Stimulated activated CD4-positive, alpha-beta T cell treated with anti-CD3 and anti-CD28 coated beads, TNF-alpha, amount 100 ng/mL, for 48 hours (primary cell): ENCODE measurements around the gene IMMP1L.

Source experiments
- DNase-seq, 3 donors: peaks; one replicate each; pipeline ENCODE4 v3.0.0-alpha.2; 2020; ENCODE audit warnings: low read depth in 3 of 3

IMMP1L gene

DNA sequence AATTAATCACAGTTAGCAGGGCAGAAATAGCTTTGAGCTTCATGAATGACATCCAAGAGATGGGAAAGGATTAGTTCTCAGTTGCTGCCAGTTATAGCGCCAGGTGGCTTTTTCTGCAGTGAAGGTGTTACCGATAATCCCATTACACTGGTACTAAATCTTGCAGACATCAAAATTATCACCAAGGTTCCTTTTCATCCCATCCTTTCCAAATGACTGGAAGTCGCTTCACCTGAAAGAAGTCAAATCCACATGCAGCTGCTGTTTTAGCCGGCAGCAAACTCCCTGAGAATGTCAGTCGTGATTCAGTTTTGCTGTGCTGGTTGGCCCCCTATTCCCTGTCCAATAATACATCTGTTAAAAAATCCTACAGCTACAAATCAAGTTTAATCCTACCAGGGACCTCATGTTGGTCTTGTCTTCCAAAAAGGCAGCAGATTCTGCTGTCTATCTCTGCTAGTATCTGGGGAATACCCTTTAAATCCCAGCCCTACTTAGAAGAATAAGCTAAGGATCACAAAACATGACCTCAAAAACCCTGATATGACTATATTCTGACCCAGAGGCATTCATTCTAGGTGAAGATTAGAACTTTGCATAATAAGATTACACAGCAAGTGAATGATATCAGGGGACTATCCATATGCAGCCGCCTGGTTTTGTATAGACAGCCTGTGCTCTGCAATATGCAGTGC lies 31.7 kb downstream of the IMMP1L start:
- no peak for DNase-seq

DNA sequence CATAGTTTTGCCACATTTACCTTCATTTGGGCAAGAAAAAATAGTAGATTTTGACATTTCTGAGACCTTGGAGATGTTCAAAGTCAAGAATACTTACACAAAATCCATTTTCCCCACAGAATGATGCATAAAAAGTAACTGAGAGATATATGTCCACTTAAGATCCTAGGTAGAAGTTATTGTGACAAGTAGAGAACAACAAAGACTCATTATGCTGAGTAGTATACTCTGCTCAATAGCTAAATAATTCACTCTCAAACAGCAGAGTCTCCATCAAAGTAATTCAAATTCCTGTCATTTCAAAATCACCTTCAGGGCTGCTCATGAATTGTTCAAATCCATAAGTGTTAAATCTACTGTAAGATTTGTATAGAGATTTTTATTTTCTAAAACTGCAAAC lies 35.3 kb downstream of the IMMP1L start:
- DNase-seq = no peak

- DNase-seq = no peak
Measured at GRCh38 chr11:31464436-31464835, 45.0 kb downstream of the IMMP1L start.

DNA sequence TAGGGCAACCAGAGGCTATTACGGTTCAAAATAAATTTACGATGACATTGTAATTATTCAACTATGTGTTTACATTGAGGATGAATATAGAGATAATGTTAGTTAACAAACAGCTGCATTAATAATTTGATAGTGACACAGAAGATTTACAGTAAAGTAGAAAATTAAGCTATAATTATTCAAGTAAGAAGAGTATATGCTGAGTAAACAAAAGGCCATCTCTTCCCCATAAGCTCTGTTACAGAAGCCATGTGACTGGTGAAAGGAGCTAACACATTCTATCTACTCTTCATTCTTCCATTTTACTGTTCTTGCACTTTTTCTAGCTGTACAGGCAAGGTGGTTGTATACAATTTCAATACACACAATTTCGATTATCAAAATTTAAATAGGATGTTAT lies 54.2 kb downstream of the IMMP1L start:
- no peak for DNase-seq

DNA sequence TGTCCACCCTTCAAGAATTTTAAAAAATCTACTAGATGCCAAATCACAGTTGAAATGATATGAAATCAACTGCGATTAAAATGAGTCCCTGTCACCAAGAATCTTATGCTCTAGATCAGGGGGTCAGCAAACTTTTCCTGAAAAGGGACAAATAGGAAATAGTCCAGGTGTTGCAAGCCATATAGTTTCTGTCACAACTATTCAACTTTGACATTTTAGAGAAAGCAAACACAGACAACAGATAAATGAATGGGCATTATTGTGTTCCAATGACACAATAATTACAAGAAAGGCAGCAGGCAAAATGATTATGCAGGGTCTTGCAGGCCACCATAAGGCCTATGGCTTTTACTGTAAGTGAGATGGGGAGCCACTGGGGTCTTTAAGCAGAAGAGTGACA lies 58.6 kb downstream of the IMMP1L start:
- DNase-seq = no peak

DNA sequence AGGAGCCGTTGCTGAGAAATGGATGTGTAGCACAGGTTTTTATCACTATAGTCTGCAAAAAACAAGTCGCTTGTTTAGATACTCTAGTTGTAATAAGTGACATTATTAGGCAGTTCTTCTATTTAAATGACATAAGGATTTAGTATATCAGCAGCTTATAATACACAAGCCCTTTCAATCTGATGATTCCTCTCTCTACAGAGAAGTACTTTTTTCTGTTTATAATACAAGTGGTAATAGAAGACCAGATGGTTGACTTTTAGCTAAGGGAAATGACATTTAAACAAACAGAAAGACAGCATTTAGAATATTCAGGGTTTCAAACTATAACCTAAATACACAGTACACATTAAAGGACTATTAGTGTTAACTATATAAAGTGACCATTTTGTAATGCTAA lies 60.4 kb downstream of the IMMP1L start:
- DNase-seq = no peak

DNA sequence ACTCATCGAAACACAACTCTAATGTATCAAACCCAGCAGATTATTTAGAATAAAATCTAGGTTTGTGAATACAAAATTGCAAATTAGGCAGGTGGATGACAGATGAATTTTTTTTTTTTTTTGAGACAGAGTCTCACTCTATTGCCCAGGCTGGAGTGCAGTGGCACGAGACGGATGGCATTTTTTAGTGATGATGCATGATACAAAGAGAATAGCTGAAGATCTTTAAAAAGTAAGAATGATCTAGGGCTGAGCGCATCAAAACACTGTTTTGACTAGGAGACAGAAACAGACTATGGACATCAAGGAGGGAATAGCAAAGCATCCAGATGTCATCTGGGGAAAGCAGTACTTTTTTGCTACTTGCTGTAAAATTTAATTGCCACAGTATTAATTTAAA lies 63.8 kb downstream of the IMMP1L start:
- no peak for DNase-seq

DNA sequence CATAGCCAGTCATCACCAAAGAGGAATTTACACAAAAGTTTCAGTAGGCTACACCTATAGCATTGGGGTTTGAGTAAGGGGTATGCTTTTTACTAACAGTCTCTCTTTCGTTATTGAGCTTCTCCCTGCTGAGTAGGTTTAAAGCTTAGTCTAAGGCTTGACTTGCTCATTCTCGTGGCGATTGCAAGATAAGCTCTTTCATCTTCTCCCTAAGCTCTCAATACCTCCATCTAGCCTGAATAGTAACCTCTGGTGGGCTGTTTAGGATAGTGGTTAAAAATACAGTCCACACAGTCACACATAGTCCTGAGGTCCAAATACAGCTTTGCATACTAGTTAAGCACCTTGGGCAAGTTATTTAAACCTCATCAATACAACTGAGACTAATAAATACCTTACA lies 65.6 kb downstream of the IMMP1L start:
- DNase-seq = no peak

GRCh38 chr11:31442086-31442485 lies 67.3 kb downstream of the IMMP1L start:
- DNase-seq = no peak

DNA sequence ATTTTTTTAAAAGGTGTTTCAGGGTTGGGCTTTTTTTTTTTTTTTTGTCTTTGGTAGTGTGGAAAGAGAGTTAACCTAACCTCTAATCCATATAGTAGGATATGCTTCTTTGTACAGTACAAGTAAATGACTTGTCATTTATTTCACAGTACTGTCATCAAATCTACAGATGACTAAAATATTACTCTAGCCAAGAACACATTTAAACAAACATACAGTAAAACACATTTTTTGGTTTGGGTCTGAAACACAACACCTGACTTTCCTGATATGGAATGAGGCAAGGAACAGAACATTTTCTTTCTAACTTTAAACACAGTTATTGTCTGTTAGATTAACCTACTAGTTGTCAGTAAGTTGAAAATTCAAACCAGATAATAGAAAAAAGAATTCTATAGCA lies 68.1 kb downstream of the IMMP1L start:
- DNase-seq = no peak

GRCh38 chr11:31437742-31438435 lies 71.5 kb downstream of the IMMP1L start:
- no peak for DNase-seq

DNA sequence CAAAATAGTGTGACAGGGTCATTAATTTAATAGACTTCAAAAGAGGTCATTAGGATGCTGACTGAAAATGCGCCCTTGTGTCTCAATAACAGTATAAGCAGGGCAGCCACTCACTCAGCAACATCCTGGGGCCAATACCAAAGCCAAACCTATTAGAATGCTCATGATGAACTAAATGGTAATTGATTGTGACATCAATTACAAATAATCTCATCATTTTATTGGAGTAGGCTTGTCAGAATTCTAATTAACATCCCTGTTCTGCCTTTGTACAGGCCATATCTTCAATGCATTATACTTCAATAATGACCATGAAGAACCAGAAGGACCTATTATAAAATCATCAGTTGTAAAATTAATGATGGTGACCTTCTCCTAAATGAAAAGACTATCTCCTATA lies 75.6 kb downstream of the IMMP1L start:
- DNase-seq = no peak

GRCh38 chr11:31424652-31425051 lies 84.8 kb downstream of the IMMP1L start:
- DNase-seq = no peak

- DNase-seq = no peak
Measured at GRCh38 chr11:31422703-31423102, 86.7 kb downstream of the IMMP1L start.

GRCh38 chr11:31421820-31422219 lies 87.6 kb downstream of the IMMP1L start:
- DNase-seq = no peak

- DNase-seq = no peak
Measured at GRCh38 chr11:31419669-31420068, 89.8 kb downstream of the IMMP1L start.

DNA sequence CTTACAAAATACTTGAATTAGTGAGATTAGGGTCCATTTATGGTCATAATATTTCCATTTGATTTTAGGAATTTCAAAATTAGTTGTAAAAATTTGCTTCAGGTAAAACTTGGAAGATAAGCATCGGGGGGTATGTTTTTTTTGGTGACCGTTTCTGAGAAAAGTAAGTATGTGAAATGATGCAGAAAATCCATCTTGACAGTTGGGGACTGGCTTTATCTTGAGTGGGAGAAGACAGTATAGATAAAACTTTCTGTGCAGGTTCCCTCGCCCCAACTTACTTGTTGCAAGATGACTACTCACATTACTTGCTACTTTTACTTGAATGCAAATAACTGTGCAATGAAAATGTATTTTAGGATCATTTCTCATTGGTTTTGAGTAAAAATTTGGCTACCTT lies 90.3 kb downstream of the IMMP1L start:
- no peak for DNase-seq

DNA sequence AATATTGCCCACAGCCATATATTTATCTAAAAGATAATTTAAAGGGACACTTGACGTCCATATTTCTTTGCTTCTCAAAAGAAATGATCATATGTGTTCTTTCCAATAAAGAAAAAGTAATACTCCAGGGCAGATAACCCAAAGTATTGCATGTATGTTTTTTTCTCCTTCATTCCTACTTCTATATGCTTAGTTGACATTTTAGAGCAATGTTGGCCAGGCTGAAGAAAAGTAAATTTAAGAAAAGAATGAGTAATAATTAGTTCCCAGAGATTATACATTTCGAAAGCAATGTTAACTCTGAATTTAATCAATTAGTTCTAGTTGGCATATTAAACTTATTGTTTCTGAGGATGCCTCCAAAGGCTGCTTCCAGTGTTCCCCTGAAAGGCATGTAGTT lies 91.6 kb downstream of the IMMP1L start:
- DNase-seq = no peak

- DNase-seq = no peak
Measured at GRCh38 chr11:31417357-31417756, 92.1 kb downstream of the IMMP1L start.

- no peak for DNase-seq
Measured at GRCh38 chr11:31415435-31415834, 94.0 kb downstream of the IMMP1L start.

DNA sequence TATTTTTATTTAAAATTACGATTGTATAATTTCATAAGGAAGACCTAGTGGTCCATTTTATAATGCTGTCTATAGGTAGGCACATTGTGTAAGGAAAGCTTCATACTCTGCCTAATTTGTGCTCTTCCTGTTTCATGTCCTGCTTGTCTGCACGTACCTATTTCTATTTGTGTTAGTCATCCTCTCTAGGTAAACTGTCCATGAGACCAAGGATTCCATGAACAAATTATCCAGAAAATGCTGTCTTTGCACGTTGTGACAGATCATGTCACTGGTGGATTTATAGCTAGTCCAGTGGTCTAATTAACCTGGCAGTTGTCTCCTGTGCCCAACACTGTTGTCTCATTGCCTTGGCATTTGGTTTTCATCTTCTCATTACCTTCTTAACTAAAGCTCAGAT lies 95.1 kb downstream of the IMMP1L start:
- no peak for DNase-seq

DNA sequence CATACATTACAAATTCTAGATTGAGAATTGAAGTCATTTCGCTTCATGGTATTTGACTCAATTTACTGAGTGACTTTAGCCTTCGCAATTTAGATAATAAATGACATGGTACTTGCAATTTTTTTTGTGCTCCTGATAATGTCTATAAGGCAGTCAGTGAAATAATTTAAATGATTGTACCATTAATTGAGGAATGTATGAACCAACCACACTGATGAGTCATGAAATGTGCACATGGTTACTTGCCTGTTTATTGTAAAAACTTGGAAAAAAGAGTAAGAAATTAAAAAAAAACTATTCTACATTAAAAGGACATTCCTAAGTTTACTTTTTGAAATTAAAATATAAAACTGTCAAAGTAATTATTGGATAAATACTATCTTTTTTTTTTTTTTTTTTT lies 96.5 kb downstream of the IMMP1L start:
- no peak for DNase-seq

- DNase-seq = no peak
Measured at GRCh38 chr11:31408201-31408600, 101.2 kb downstream of the IMMP1L start.

GRCh38 chr11:31404614-31405013 lies 104.8 kb downstream of the IMMP1L start:
- no peak for DNase-seq
